SH-SY5Y (cell line): ENCODE measurements around the gene SYT12.

Experiments used
- GATA2 ChIP-seq: IDR thresholded peaks from 2 replicates; pipeline ENCODE4 v1.6.1; 2011; ENCODE audit warnings: mild to moderate bottlenecking, low read depth, low read length
- GATA3 ChIP-seq: IDR thresholded peaks from 2 replicates; pipeline ENCODE4 v1.6.1; 2011; ENCODE audit warnings: low read depth, mild to moderate bottlenecking, low read length, moderate library complexity

- TF ChIP-seq GATA2: no peak
- TF ChIP-seq GATA3: no peak
Observed at GRCh38 chr11:66978229-66978628, 44.7 kb upstream of the SYT12 start.
